GM19023 (cell line): Measurements from ENCODE around the gene VAPA.

Experiments
- ATAC-seq: cut with Tn5 transposase; IDR thresholded peaks from one replicate; pipeline ENCODE4 v1.9.1; 2021; ENCODE audit warnings: mild to moderate bottlenecking, moderate library complexity; ENCODE audit not compliant: unreplicated experiment

Gene VAPA

GRCh38 chr18:9913151-9913525 is 678 bp upstream of the VAPA start:
- no peak for ATAC-seq

GRCh38 chr18:9914334-9914583 is 443 bp downstream of the VAPA start:
- peak; percentile 24 for ATAC-seq

GRCh38 chr18:9914584-9915290 is 921 bp downstream of the VAPA start:
- peak; percentile 37 for ATAC-seq

- ATAC-seq, result no peak
Observed at GRCh38 chr18:9915291-9916076, 1.7 kb downstream of the VAPA start.

GRCh38 chr18:9916077-9916639 is 2.3 kb downstream of the VAPA start:
- no peak for ATAC-seq

GRCh38 chr18:9916808-9917207 is 3.0 kb downstream of the VAPA start:
- ATAC-seq, result no peak

GRCh38 chr18:9918016-9918680 is 4.3 kb downstream of the VAPA start:
- ATAC-seq, result no peak

GRCh38 chr18:9919564-9920232 is 5.9 kb downstream of the VAPA start:
- no peak for ATAC-seq

GRCh38 chr18:9922592-9923311 is 8.9 kb downstream of the VAPA start:
- no peak for ATAC-seq

GRCh38 chr18:9924371-9924943 is 10.6 kb downstream of the VAPA start:
- ATAC-seq, result no peak

GRCh38 chr18:9925369-9925768 is 11.6 kb downstream of the VAPA start:
- ATAC-seq, result no peak

- no peak for ATAC-seq
Observed at GRCh38 chr18:9925795-9926194, 12.0 kb downstream of the VAPA start.

- ATAC-seq, result no peak
Observed at GRCh38 chr18:9926223-9926894, 12.5 kb downstream of the VAPA start.

GRCh38 chr18:9926977-9927376 is 13.2 kb downstream of the VAPA start:
- no peak for ATAC-seq

- ATAC-seq, result no peak
Observed at GRCh38 chr18:9927392-9928063, 13.7 kb downstream of the VAPA start.

GRCh38 chr18:9928646-9929259 is 14.9 kb downstream of the VAPA start:
- no peak for ATAC-seq

- ATAC-seq, result no peak
Observed at GRCh38 chr18:9930299-9930884, 16.6 kb downstream of the VAPA start.

- ATAC-seq, result no peak
Observed at GRCh38 chr18:9931146-9931545, 17.3 kb downstream of the VAPA start.
